ENCODE results near the gene BCAS3.

DNA sequence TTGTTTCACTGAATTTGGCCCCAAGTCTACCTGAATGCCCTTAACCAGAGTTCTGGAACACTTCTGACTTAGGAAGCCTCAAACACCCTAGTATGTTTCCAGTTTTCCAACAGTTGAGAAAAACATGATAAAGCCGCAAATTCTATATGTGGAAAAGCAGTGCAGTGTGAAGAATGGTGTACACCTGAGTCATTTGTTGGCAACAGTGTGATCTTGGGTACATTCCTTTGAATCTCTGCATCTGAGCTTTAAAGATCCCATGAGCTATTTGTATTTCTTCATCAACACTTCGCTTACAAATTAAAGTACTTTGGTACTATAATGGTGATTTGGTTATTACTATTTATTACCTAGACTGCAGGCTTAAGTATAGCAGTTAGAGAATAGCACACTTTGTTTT is 628.4 kb downstream of the BCAS3 start:
- TF ChIP-seq, protein P1, sequence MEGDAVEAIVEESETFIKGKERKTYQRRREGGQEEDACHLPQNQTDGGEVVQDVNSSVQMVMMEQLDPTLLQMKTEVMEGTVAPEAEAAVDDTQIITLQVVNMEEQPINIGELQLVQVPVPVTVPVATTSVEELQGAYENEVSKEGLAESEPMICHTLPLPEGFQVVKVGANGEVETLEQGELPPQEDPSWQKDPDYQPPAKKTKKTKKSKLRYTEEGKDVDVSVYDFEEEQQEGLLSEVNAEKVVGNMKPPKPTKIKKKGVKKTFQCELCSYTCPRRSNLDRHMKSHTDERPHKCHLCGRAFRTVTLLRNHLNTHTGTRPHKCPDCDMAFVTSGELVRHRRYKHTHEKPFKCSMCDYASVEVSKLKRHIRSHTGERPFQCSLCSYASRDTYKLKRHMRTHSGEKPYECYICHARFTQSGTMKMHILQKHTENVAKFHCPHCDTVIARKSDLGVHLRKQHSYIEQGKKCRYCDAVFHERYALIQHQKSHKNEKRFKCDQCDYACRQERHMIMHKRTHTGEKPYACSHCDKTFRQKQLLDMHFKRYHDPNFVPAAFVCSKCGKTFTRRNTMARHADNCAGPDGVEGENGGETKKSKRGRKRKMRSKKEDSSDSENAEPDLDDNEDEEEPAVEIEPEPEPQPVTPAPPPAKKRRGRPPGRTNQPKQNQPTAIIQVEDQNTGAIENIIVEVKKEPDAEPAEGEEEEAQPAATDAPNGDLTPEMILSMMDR (IDR thresholded peaks at IDR 0.05; ENCODE audit: poor library complexity, severe bottlenecking): no peak
- TF ChIP-seq MXI1 (conservative IDR thresholded peaks at IDR 0.05; ENCODE audit: poor library complexity, severe bottlenecking) (no peak), POLR2AphosphoS5 (IDR thresholded peaks at IDR 0.05) (no peak)
